SK-N-SH (cell line): ENCODE measurements around the gene RASA1. TPM values are rescaled to one million over a fixed set of nuclear protein-coding genes. Genes with fewer than 3 reads are reported as not detected.

Source experiments
- CTCF ChIA-PET: fragments of 300-600, 350-600 bp; formaldehyde crosslinking; extraction: SDS; loops from one replicate; lab custom pipeline; 2021; lab: Yijun Ruan, JAX
- POLR2A ChIA-PET: fragments of 350-600 bp; sonication (Branson Sonifier 250); formaldehyde crosslinking; extraction: SDS; loops from one replicate; lab custom pipeline; 2020; ENCODE audit warnings: antibody characterized with exemption, inconsistent platforms; lab: Yijun Ruan, JAX
- DNase-seq: peaks from one replicate; pipeline ENCODE4 v3.0.0; 2012
- H2AFZ ChIP-seq: fragments of 200-600 bp; sonication (generic); 2 replicates; pipeline ENCODE4 v1.8.1; 2016; ENCODE audit warnings: antibody characterized with exemption, mild to moderate bottlenecking, low read depth
- H3F3A ChIP-seq: fragments of 200-600 bp; sonication (generic); replicated peaks from 2 replicates; pipeline ENCODE3; 2016; ENCODE audit warnings: antibody characterized with exemption, mild to moderate bottlenecking; ENCODE audit not compliant: insufficient read depth
- H3K27ac ChIP-seq, 2 experiments: fragments of 200-500 bp in 1 of 2; fragments of 200-600 bp in 1 of 2; sonication (Bioruptor generic) in 1 of 2; sonication (generic), shearing (Covaris generic) in 1 of 2; 2 replicates each; pipeline versions ENCODE4 v1.5.1 to v1.6.1; 2014 to 2016; ENCODE audit warnings: low read depth in 2 of 2, inconsistent platforms in 1 of 2, low read length in 1 of 2, mild to moderate bottlenecking in 1 of 2, mixed read lengths in 1 of 2
- H3K27me3 ChIP-seq: fragments of 200-600 bp; sonication (generic), shearing (Covaris generic); 2 replicates; pipeline ENCODE4 v1.6.1; 2016; ENCODE audit warnings: mixed run types; ENCODE audit not compliant: insufficient read depth
- H3K36me3 ChIP-seq, 2 experiments: fragments of 200-500 bp in 1 of 2; fragments of 200-600 bp in 1 of 2; sonication (Bioruptor generic) in 1 of 2; sonication (generic) in 1 of 2; replicated peaks in 1 of 2; 2 replicates each; pipeline versions ENCODE3 to v1.5.1; 2014 to 2016; ENCODE audit warnings: low read length in 1 of 2, mild to moderate bottlenecking in 1 of 2; ENCODE audit not compliant: insufficient read depth in 2 of 2, control insufficient read depth in 1 of 2
- H3K4me1 ChIP-seq, 2 experiments: fragments of 200-500 bp in 1 of 2; fragments of 200-600 bp in 1 of 2; sonication (Bioruptor generic) in 1 of 2; sonication (generic), shearing (Covaris generic) in 1 of 2; 2 replicates each; pipeline versions ENCODE4 v1.5.1 to v1.6.1; 2014 to 2016; ENCODE audit warnings: low read depth in 1 of 2, low read length in 1 of 2, mixed run types in 1 of 2; ENCODE audit not compliant: insufficient read depth in 2 of 2, control insufficient read depth in 1 of 2
- H3K4me2 ChIP-seq: fragments of 200-600 bp; sonication (generic), shearing (Covaris generic); 2 replicates; pipeline ENCODE4 v1.6.1; 2017; ENCODE audit warnings: mixed run types
- H3K4me3 ChIP-seq, 2 experiments: fragments of 200-500 bp in 1 of 2; fragments of 200-600 bp in 1 of 2; sonication (Bioruptor generic) in 1 of 2; sonication (generic), shearing (Covaris generic) in 1 of 2; 2 replicates each; pipeline versions ENCODE4 v1.5.1 to v1.8.1; 2014 to 2016; ENCODE audit warnings: low read depth in 2 of 2, inconsistent platforms in 1 of 2, low read length in 1 of 2, mild to moderate bottlenecking in 1 of 2, mixed read lengths in 1 of 2, moderate library complexity in 1 of 2
- H3K79me2 ChIP-seq: fragments of 200-600 bp; sonication (generic); 2 replicates; pipeline ENCODE4 v1.8.1; 2017; ENCODE audit warnings: mild to moderate bottlenecking; ENCODE audit not compliant: insufficient read depth
- H3K9ac ChIP-seq: fragments of 200-600 bp; sonication (generic); 2 replicates; pipeline ENCODE4 v1.6.1; 2017; ENCODE audit warnings: mixed run types
- H3K9me2 ChIP-seq: fragments of 200-600 bp; sonication (generic); 2 replicates; pipeline ENCODE4 v1.6.1; 2017; ENCODE audit warnings: mixed run types
- H3K9me3 ChIP-seq: fragments of 200-600 bp; sonication (generic); 2 replicates; pipeline ENCODE4 v1.6.1; 2017; ENCODE audit warnings: mixed run types, mild to moderate bottlenecking, moderate library complexity
- H4K20me1 ChIP-seq: fragments of 200-600 bp; sonication (generic); 2 replicates; pipeline ENCODE4 v1.6.1; 2017; ENCODE audit warnings: mild to moderate bottlenecking, mixed run types; ENCODE audit not compliant: insufficient read depth
- FOSL2 ChIP-seq: IDR thresholded peaks from 2 replicates; pipeline ENCODE4 v1.4.0; 2012; ENCODE audit warnings: low read depth, mild to moderate bottlenecking, moderate library complexity, borderline replicate concordance
- FOXJ3 ChIP-seq: sonication (generic); formaldehyde crosslinking; IDR thresholded peaks from 2 replicates; pipeline ENCODE4 v1.5.1; 2020; ENCODE audit warnings: mild to moderate bottlenecking, missing genetic modification reagents
- JUND ChIP-seq: IDR thresholded peaks from 2 replicates; pipeline ENCODE4 v1.4.0; 2012
- MXI1 ChIP-seq: IDR thresholded peaks from 2 replicates; pipeline ENCODE4 v1.6.1; 2012; ENCODE audit warnings: mild to moderate bottlenecking, low read depth, low read length, improper control_type of control experiment
- NRF1 ChIP-seq: IDR thresholded peaks from 2 replicates; pipeline ENCODE4 v1.6.1; 2012; ENCODE audit warnings: low read depth, mild to moderate bottlenecking, low read length
- PBX3 ChIP-seq: IDR thresholded peaks from 2 replicates; pipeline ENCODE4; 2012
- POLR2AphosphoS5 ChIP-seq: IDR thresholded peaks from 2 replicates; pipeline ENCODE4 v1.6.1; 2012; ENCODE audit warnings: low read depth, low read length
- RCOR1 ChIP-seq: fragments of 150-350 bp; IDR thresholded peaks from 2 replicates; pipeline ENCODE4 v1.6.1; 2017; ENCODE audit warnings: antibody characterized with exemption, low read length
- REST ChIP-seq: IDR thresholded peaks from 2 replicates; pipeline ENCODE4 v1.6.1; 2012; ENCODE audit warnings: mild to moderate bottlenecking, low read depth, low read length, moderate library complexity
- RXRA ChIP-seq: IDR thresholded peaks from 2 replicates; pipeline ENCODE4 v1.4.0; 2012; ENCODE audit warnings: low read depth, mild to moderate bottlenecking, borderline replicate concordance
- USF1 ChIP-seq: IDR thresholded peaks from 2 replicates; pipeline ENCODE4 v1.4.0; 2012; ENCODE audit warnings: low read depth, borderline replicate concordance
- USF2 ChIP-seq: fragments of 150-350 bp; IDR thresholded peaks from 2 replicates; pipeline ENCODE4 v1.6.1; 2017; ENCODE audit warnings: antibody characterized with exemption, low read length, low read depth, borderline replicate concordance
- ZBTB33 ChIP-seq: IDR thresholded peaks from 2 replicates; pipeline ENCODE4 v1.4.0; 2012; ENCODE audit warnings: low read depth, borderline replicate concordance
- WGBS: methylation state at CpG from one replicate; pipeline ENCODE4 v1.1.6; 2017; ENCODE audit warnings: low lambda C conversion rate; 5-methylcytosine and 5-hydroxymethylcytosine counted together
- polyA plus RNA-seq, 3 experiments: library from polyadenylated mRNA; depleted of rRNA; stranded (reverse); fragments of >200 nt; gene quantifications; 2 replicates each; pipeline ENCODE4 v1.2.3, GENCODE V29; 2012
- TF ChIP-seq, protein P1 (sequence below): fragments of 200-600 bp; sonication (generic); IDR thresholded peaks from 2 replicates; pipeline ENCODE4 v1.6.1; 2017; ENCODE audit warnings: antibody characterized with exemption, mild to moderate bottlenecking, moderate library complexity

Gene RASA1
- polyA plus RNA-seq, 1 of the 3 experiments (the other 2 are of a cell fraction): 49.1 TPM

DNA sequence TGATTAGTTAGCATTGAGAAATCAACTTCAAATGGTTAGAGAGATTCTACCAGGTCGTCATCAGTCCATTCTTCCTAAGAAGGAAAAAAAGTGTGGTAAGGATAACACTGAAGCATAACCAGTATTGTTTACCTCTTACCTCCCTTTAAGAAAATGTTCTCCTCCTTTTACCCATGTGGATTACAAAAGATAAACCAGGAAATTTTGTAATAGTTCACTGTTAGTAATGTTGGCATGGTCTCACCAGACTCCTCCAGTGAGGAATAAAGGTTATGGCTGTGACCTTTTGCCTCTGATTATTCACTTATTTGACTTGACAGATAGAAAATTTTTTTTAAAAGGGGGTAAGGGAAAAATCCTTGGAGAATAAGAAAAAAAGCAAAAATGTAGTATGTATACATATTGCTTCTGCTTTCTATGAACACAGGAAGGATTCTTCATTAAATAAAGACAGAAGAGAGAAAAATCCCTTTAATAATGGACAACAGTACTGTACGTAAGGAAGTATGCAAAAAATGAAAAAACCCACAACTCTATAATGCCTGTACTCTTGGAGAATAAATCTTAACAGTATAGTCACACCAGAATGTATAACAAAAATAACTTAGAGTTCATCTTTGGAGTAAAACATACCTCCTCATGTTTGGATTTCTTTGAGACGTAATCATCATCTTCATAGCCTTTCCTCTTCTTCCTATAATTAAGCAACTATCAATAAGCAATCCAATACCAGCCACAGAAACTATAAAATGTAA, 126.9 kb downstream of the RASA1 start:
- Histone ChIP-seq H3K27me3 (no peaks in the 10 kb centered on the region), H3K9me3 (no peaks in the 10 kb centered on the region), H3K79me2 (peaks cover 59% of the 10 kb centered on the region; the same call in 1 of the 2 replicates), H3K9ac (peak overlapping the region; percentile 23; the same call in 1 of the 2 replicates), H3K9me2 (no peaks in the 10 kb centered on the region), H3K36me3 (peaks cover 89 to 93% of the 10 kb centered on the region in 2 experiments), H3K4me2 (no peak overlapping the region), H2AFZ (no peak overlapping the region), H3F3A (peaks cover 64% of the 10 kb centered on the region), H3K4me1 (peaks cover 0 to 29% of the 10 kb centered on the region in 2 experiments), H3K27ac (peak overlapping the region; percentile 58 to 96; a peak in 3 of 4 replicates), H3K4me3 (no peak overlapping the region), H4K20me1 (no peaks in the 10 kb centered on the region)
- no peak for DNase-seq
- POLR2A ChIA-PET: no interaction called here
- CTCF ChIA-PET: interaction anchor here (2.1 kb wide), 1 partner anchor 11 kb away, joined by 8 read pairs; no protein-coding TSS in a partner anchor
- 84% methylated on average over 3 of the region's 3 CpGs for WGBS
- TF ChIP-seq REST (no peak), FOXJ3 (CRISPR knock-in tag) (no peak), USF1 (no peak), ZBTB33 (no peak), USF2 (no peak), RCOR1 (no peak), JUND (0 out of 2 replicates have a peak, but pooled peaks have one; percentile 1), RXRA (no peak), FOSL2 (no peak), PBX3 (0 out of 2 replicates have a peak, but pooled peaks have one; percentile 20), MXI1 (no peak), NRF1 (no peak), POLR2AphosphoS5 (no peak)
- TF ChIP-seq, protein P1, sequence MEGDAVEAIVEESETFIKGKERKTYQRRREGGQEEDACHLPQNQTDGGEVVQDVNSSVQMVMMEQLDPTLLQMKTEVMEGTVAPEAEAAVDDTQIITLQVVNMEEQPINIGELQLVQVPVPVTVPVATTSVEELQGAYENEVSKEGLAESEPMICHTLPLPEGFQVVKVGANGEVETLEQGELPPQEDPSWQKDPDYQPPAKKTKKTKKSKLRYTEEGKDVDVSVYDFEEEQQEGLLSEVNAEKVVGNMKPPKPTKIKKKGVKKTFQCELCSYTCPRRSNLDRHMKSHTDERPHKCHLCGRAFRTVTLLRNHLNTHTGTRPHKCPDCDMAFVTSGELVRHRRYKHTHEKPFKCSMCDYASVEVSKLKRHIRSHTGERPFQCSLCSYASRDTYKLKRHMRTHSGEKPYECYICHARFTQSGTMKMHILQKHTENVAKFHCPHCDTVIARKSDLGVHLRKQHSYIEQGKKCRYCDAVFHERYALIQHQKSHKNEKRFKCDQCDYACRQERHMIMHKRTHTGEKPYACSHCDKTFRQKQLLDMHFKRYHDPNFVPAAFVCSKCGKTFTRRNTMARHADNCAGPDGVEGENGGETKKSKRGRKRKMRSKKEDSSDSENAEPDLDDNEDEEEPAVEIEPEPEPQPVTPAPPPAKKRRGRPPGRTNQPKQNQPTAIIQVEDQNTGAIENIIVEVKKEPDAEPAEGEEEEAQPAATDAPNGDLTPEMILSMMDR: no peak
